ENCODE results near the gene SLC25A29.
A peak's percentile ranks its signal among the peaks of the same experiment; 100 is the strongest.
"Not testable (repeated sequence)": the region's sequence is repeated elsewhere in the genome, so short reads cannot be mapped to it uniquely, and the experiment has no call there.

Gene SLC25A29

GRCh38 chr14:100291305-100292075 lies 14.8 kb downstream of the SLC25A29 start:
- Histone ChIP-seq H3K9ac (ENCODE audit: low read depth, low read length) (no peak overlapping the region), H3K4me1 (ENCODE audit: insufficient read depth, low read length) (peaks cover 7% of the 10 kb centered on the region; the same call in 1 of the 2 replicates), H3K27ac (ENCODE audit: low read depth, low read length) (no peak overlapping the region), H3K4me3 (ENCODE audit: low read length) (no peak overlapping the region), H3K27me3 (ENCODE audit: insufficient read depth, low read length) (no peaks in the 10 kb centered on the region), H3K9me3 (ENCODE audit: insufficient read depth, low read depth, low read length) (no peaks in the 10 kb centered on the region), H3K36me3 (ENCODE audit: insufficient read depth, low read length) (peaks cover 48% of the 10 kb centered on the region)
- WGBS = 93% methylated on average over 13 of the region's 13 CpGs

DNA sequence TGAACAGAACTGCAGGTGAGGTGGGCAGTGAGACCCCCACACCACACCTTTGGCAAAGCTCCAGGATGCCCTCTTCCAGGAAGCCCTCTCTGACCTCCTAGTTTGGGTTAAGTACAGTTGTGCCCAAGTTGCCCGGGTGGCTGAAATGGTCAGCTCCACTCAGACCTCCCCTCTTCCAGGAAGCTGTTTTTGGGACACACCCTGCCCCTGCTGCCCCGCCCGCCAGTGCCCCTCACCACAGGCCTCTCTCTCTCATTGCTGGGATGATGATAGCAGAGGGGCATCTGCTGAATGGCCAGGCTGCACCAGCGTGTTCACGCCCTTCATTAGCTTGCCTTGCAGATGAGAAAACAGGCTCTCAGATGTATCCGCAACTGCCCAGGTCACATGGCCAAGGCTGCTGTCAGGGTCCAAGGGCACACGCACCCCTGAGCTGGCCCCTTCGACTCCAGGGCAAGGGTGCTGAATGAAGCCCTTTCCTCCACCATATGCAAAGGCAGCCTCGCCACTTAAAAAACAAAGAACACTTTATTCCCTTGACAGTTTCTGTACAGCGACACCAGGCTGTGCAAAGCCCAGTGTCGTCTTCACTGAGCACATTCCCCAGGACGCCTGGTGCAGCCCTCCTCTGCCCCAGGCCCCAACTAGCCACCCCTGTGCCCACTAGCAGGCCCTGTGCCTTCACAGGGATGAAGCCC lies 15.5 kb downstream of the SLC25A29 start:
- Histone ChIP-seq H3K4me1 (ENCODE audit: insufficient read depth, low read length) (peaks cover 7% of the 10 kb centered on the region; the same call in 1 of the 2 replicates), H3K9me3 (ENCODE audit: insufficient read depth, low read depth, low read length) (no peaks in the 10 kb centered on the region), H3K27ac (ENCODE audit: low read depth, low read length) (peak overlapping the region; percentile 35; the same call in 1 of the 2 replicates), H3K27me3 (ENCODE audit: insufficient read depth, low read length) (no peaks in the 10 kb centered on the region), H3K36me3 (ENCODE audit: insufficient read depth, low read length) (peaks cover 43% of the 10 kb centered on the region), H3K4me3 (ENCODE audit: low read length) (no peak overlapping the region), H3K9ac (ENCODE audit: low read depth, low read length) (no peak overlapping the region)
- 90% methylated on average over 12 of the region's 12 CpGs for WGBS

- peaks cover 7% of the 10 kb centered on the region; the same call in 1 of the 2 replicates for H3K4me1 ChIP-seq (ENCODE audit: insufficient read depth, low read length)
- H3K27me3 ChIP-seq (ENCODE audit: insufficient read depth, low read length) = no peaks in the 10 kb centered on the region
- peaks cover 43% of the 10 kb centered on the region for H3K36me3 ChIP-seq (ENCODE audit: insufficient read depth, low read length)
- H3K27ac ChIP-seq (ENCODE audit: low read depth, low read length) = peak overlapping the region; percentile 35; the same call in 1 of the 2 replicates
- WGBS = 79% methylated on average over 9 of the region's 9 CpGs
- H3K9me3 ChIP-seq (ENCODE audit: insufficient read depth, low read depth, low read length) = no peaks in the 10 kb centered on the region
- H3K4me3 ChIP-seq (ENCODE audit: low read length) = no peak overlapping the region
- H3K9ac ChIP-seq (ENCODE audit: low read depth, low read length) = no peak overlapping the region
Observed at GRCh38 chr14:100289916-100290606, 16.2 kb downstream of the SLC25A29 start.

DNA sequence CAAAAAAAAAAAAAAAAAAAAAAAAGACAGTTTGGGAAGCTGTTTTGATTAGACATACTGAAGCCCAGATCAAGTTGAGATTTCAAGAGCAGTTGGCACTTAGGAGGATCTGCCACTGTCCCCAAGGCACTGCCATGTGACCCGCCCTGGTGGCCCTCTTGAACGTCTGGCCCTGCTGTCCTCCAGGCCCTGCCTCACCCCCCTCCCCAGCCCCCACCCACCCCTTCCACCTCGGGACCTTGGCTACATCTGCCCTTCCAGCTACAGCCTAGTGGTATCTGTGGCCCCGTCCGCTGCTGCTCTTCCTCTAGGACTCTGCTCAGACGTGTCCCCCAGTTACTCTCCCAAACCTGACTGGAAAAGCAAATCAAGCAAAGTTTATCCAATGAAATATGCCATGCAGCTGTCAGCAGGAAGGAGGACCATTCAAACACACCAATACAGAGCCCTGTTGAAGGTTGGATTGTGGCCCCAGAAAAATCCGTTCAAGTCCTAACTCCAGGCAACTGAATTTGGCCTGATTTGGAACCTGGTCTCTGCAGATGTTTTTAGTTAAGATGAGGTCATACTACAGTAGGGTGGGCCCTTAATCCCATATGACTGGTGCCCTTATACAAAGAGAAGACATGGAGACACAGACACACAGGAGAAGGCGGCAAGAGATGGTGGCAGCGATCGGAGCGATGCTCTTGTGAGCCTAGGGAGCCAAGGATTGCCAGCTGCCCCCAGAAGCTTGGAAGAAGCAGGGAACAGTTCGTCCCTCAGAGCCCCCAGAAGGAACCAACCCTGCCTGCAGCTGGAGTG lies 17.7 kb downstream of the SLC25A29 start:
- Histone ChIP-seq H3K9ac (ENCODE audit: low read depth, low read length) (no peak overlapping the region), H3K9me3 (ENCODE audit: insufficient read depth, low read depth, low read length) (no peaks in the 10 kb centered on the region), H3K4me3 (ENCODE audit: low read length) (no peak overlapping the region), H3K27me3 (ENCODE audit: insufficient read depth, low read length) (no peaks in the 10 kb centered on the region), H3K27ac (ENCODE audit: low read depth, low read length) (no peak overlapping the region), H3K36me3 (ENCODE audit: insufficient read depth, low read length) (peaks cover 43% of the 10 kb centered on the region), H3K4me1 (ENCODE audit: insufficient read depth, low read length) (peaks cover 15% of the 10 kb centered on the region)
- 89% methylated on average over 12 of the region's 12 CpGs for WGBS

DNA sequence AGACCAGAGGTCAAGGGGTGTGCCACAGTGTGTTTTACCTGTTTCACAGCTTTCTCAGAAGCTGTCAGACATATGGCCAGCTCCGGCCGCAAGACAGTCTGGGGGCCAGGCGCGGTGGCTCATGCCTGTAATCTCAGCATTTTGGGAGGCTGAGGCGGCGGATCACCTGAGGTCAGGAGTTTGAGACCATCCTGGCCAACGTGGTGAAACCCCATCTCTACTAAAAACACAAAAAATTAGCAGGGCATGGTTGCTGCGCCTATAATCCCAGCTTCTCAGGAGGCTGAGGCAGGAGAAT lies 18.3 kb downstream of the SLC25A29 start:
- H3K4me3 ChIP-seq (ENCODE audit: low read length); H3K9me3 ChIP-seq (ENCODE audit: insufficient read depth, low read depth, low read length); H3K27me3 ChIP-seq (ENCODE audit: insufficient read depth, low read length); H3K27ac ChIP-seq (ENCODE audit: low read depth, low read length); H3K9ac ChIP-seq (ENCODE audit: low read depth, low read length): not testable (repeated sequence)
- Histone ChIP-seq H3K4me1 (ENCODE audit: insufficient read depth, low read length) (peaks cover 15% of the 10 kb centered on the region), H3K36me3 (ENCODE audit: insufficient read depth, low read length) (peaks cover 40% of the 10 kb centered on the region)
- 94% methylated on average over 8 of the region's 8 CpGs for WGBS

- no peak overlapping the region for H3K4me3 ChIP-seq (ENCODE audit: low read length)
- H3K9ac ChIP-seq (ENCODE audit: low read depth, low read length) = no peak overlapping the region
- no peaks in the 10 kb centered on the region for H3K9me3 ChIP-seq (ENCODE audit: insufficient read depth, low read depth, low read length)
- no peak overlapping the region for H3K27ac ChIP-seq (ENCODE audit: low read depth, low read length)
- 78% methylated on average over 11 of the region's 12 CpGs for WGBS
- H3K36me3 ChIP-seq (ENCODE audit: insufficient read depth, low read length) = peaks cover 34% of the 10 kb centered on the region
- peaks cover 15% of the 10 kb centered on the region for H3K4me1 ChIP-seq (ENCODE audit: insufficient read depth, low read length)
- H3K27me3 ChIP-seq (ENCODE audit: insufficient read depth, low read length) = no peaks in the 10 kb centered on the region
Observed at GRCh38 chr14:100287202-100287997, 18.8 kb downstream of the SLC25A29 start.

DNA sequence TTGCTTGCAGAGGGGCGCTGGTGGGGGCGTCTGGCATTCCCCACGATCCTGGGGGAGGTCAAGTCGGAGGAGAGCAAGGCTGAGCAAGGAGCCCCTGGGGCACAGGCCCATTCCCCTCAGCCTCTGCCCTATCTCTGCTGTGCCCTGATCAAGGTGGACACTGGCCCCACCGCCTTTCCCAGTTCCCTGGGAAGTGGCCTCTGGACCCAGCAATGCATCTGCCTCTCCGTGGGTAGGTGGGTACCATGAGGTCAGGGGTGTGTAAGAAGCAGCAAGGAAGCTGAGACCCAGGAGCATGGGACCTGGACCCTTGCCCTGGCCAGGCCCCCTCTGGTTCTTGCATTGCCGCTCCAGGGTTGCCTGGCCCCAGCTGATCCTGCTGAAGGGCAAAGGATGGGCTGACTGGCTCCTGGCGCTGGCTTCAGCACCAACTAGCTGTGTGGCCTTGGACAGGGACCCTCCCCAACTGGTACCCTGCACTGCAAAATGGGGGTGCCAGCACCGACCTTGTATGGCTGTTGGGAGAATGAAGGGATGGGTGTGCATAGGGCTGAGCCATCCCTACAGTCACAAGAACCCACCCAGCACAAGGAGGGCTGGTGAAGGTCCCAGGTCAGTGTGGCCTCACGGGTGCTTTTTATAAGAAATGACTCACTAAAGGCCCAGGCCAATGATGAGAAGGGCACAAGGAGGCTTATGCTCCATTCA lies 19.6 kb downstream of the SLC25A29 start:
- Histone ChIP-seq H3K36me3 (ENCODE audit: insufficient read depth, low read length) (peaks cover 27% of the 10 kb centered on the region), H3K4me3 (ENCODE audit: low read length) (no peak overlapping the region), H3K9ac (ENCODE audit: low read depth, low read length) (no peak overlapping the region), H3K9me3 (ENCODE audit: insufficient read depth, low read depth, low read length) (no peaks in the 10 kb centered on the region), H3K4me1 (ENCODE audit: insufficient read depth, low read length) (peaks cover 15% of the 10 kb centered on the region), H3K27me3 (ENCODE audit: insufficient read depth, low read length) (no peaks in the 10 kb centered on the region), H3K27ac (ENCODE audit: low read depth, low read length) (no peak overlapping the region)
- 93% methylated on average over 8 of the region's 10 CpGs for whole genome bisulfite sequencing

DNA sequence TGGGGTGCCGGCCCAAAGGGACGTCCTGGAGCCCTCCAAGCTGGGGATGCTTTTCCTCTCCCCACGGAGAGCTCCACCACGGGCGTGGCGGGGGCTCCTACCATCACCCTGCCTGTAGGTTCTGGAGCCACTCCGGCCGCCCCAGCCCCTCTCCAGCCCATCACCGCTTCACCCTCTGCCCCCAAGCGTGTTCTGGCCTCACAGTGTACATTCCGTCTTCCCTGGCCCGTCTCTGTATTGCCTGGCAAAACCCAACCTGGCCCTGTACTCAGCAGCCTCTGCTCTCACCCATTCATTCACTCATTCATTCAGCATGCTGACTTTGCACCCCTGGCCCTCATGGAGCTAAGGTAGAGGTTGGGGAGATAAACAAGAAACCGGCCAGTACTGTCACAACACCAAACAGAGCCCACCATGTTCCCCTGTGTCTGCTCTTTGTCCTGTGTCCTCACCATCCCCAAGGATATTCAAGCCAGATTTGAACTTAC lies 20.3 kb downstream of the SLC25A29 start:
- WGBS = 74% methylated on average over 13 of the region's 13 CpGs
- no peak overlapping the region; the same call in 1 of the 2 replicates for H3K9ac ChIP-seq (ENCODE audit: low read depth, low read length)
- peaks cover 20% of the 10 kb centered on the region for H3K36me3 ChIP-seq (ENCODE audit: insufficient read depth, low read length)
- no peaks in the 10 kb centered on the region for H3K27me3 ChIP-seq (ENCODE audit: insufficient read depth, low read length)
- no peak overlapping the region; the same call in 1 of the 2 replicates for H3K27ac ChIP-seq (ENCODE audit: low read depth, low read length)
- peaks cover 20% of the 10 kb centered on the region for H3K4me1 ChIP-seq (ENCODE audit: insufficient read depth, low read length)
- peak overlapping the region; percentile 71 for H3K4me3 ChIP-seq (ENCODE audit: low read length)
- H3K9me3 ChIP-seq (ENCODE audit: insufficient read depth, low read depth, low read length) = no peaks in the 10 kb centered on the region

DNA sequence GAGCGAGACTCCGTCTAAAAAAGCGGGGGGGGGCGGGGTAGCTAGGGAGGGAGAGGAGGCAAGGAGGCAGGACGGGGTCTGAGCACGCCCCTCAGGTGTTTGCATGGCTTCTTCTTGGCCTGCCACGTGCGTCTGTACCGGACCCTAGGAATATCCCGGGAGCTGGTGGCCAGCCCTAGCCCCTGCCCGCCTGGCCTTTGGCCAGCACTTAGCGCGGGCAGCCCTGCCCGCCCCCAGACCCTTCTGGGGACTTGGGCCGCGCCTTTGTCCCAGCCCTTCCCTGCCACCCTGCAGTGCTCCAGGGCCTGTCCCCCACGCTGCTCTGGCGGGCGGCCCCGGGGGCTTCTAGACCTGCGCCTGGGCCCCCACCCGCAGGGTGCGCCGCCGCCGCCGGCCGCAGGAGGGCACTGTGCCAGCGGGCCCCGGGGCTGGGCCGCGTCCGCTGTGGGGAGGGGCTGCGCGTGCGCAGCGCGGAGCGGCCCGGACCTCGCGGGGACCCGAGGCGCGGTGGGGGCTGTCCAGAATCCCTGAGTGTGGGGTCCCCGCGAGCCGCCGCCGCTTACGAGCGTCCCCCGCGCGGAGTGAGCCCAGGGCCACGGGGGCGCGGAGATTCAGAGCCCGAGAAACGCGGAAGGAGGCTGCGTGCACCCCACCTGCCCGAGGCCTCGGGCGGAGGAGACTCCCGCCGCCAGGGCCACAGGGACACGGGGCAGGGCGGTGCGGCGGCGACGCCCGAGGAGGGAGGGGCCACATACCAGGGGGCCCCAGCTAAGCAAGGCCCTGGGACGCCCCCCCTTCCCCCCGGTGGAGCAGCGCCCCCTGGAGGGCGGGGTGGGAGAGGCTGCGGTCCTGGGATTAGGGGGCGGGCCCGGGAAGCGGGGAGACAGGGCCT lies 21.0 kb downstream of the SLC25A29 start:
- no peaks in the 10 kb centered on the region for H3K9me3 ChIP-seq (ENCODE audit: insufficient read depth, low read depth, low read length)
- peak overlapping the region; percentile 94 for H3K9ac ChIP-seq (ENCODE audit: low read depth, low read length)
- 5% methylated on average over 80 of the region's 82 CpGs for WGBS
- H3K4me1 ChIP-seq (ENCODE audit: insufficient read depth, low read length) = peaks cover 22% of the 10 kb centered on the region
- peak overlapping the region; percentile 69 for H3K27ac ChIP-seq (ENCODE audit: low read depth, low read length)
- H3K4me3 ChIP-seq (ENCODE audit: low read length) = peak overlapping the region; percentile 71
- H3K36me3 ChIP-seq (ENCODE audit: insufficient read depth, low read length) = peaks cover 16% of the 10 kb centered on the region
- H3K27me3 ChIP-seq (ENCODE audit: insufficient read depth, low read length) = no peaks in the 10 kb centered on the region

Measured in HUES64 (cell line).